OCI-LY1 (cell line): ENCODE results near the gene LRMDA.

Experiments
- H2AFZ ChIP-seq: fragments of 200-600 bp; sonication (generic), shearing (Covaris generic); 2 replicates; pipeline ENCODE4 v1.6.0; 2014; ENCODE audit warnings: antibody characterized with exemption, mild to moderate bottlenecking, low read length
- H3F3A ChIP-seq: fragments of 200-600 bp; sonication (generic), shearing (Covaris generic); 2 replicates; pipeline ENCODE4 v1.6.0; 2014; ENCODE audit warnings: mild to moderate bottlenecking, antibody characterized with exemption, low read length, moderate library complexity; ENCODE audit not compliant: insufficient read depth
- H3K27ac ChIP-seq: fragments of 200-600 bp; sonication (generic); 2 replicates; pipeline ENCODE4 v1.5.1; 2014; ENCODE audit warnings: low read length, mixed run types, mild to moderate bottlenecking, low read depth; ENCODE audit not compliant: poor library complexity, severe bottlenecking
- H3K27me3 ChIP-seq: fragments of 200-600 bp; sonication (generic); 2 replicates; pipeline ENCODE4 v1.6.0; 2014; ENCODE audit warnings: antibody characterized with exemption, mild to moderate bottlenecking, low read length, moderate library complexity; ENCODE audit not compliant: insufficient read depth
- H3K36me3 ChIP-seq: fragments of 200-600 bp; sonication (generic); 2 replicates; pipeline ENCODE4 v1.6.1; 2014; ENCODE audit warnings: mild to moderate bottlenecking, antibody characterized with exemption, low read length, moderate library complexity, mixed read lengths; ENCODE audit not compliant: insufficient read depth
- H3K4me1 ChIP-seq: fragments of 200-600 bp; sonication (generic); 2 replicates; pipeline ENCODE4 v1.5.1; 2014; ENCODE audit warnings: mild to moderate bottlenecking, low read length, moderate library complexity; ENCODE audit not compliant: insufficient read depth, severe bottlenecking
- H3K4me2 ChIP-seq: fragments of 200-600 bp; sonication (generic), shearing (Covaris generic); 2 replicates; pipeline ENCODE4 v1.6.1; 2014; ENCODE audit warnings: low read length
- H3K4me3 ChIP-seq: fragments of 200-600 bp; sonication (generic); 2 replicates; pipeline ENCODE4 v1.5.1; 2014; ENCODE audit warnings: low read length, low read depth, mild to moderate bottlenecking, mixed read lengths; ENCODE audit not compliant: poor library complexity, severe bottlenecking
- H3K79me2 ChIP-seq: fragments of 200-600 bp; shearing (Covaris generic); 2 replicates; pipeline ENCODE4 v1.6.1; 2016; ENCODE audit warnings: mixed run types, low read length, mixed read lengths; ENCODE audit not compliant: insufficient read depth
- H3K9ac ChIP-seq: fragments of 200-600 bp; sonication (generic), shearing (Covaris generic); 2 replicates; pipeline ENCODE4 v1.6.1; 2014; ENCODE audit warnings: mild to moderate bottlenecking, low read length, mixed read lengths
- H3K9me2 ChIP-seq: fragments of 200-600 bp; sonication (generic), shearing (Covaris generic); 2 replicates; pipeline ENCODE4 v1.6.1; 2014; ENCODE audit warnings: low read depth, mild to moderate bottlenecking, low read length, mixed read lengths
- H3K9me3 ChIP-seq: fragments of 200-600 bp; shearing (Covaris generic); 2 replicates; pipeline ENCODE4 v1.6.1; 2014; ENCODE audit warnings: low read length, mixed read lengths
- H4K20me1 ChIP-seq: fragments of 200-600 bp; sonication (generic), shearing (Covaris generic); 2 replicates; pipeline ENCODE4 v1.6.0; 2016; ENCODE audit warnings: mild to moderate bottlenecking, low read length; ENCODE audit not compliant: insufficient read depth
- EZH2 ChIP-seq: fragments of 200-600 bp; sonication (generic), shearing (Covaris generic); IDR thresholded peaks from 2 replicates; pipeline ENCODE4 v1.8.0; 2017; ENCODE audit warnings: borderline replicate concordance, mixed run types, mild to moderate bottlenecking, antibody characterized with exemption, low read length, moderate library complexity, mixed read lengths
- TF ChIP-seq, protein P1 (sequence below): fragments of 200-600 bp; sonication (generic), shearing (Covaris generic); IDR thresholded peaks from 2 replicates; pipeline ENCODE4 v1.5.1; 2017; ENCODE audit warnings: mild to moderate bottlenecking, antibody characterized with exemption, low read length, moderate library complexity, mixed read lengths

LRMDA gene

DNA sequence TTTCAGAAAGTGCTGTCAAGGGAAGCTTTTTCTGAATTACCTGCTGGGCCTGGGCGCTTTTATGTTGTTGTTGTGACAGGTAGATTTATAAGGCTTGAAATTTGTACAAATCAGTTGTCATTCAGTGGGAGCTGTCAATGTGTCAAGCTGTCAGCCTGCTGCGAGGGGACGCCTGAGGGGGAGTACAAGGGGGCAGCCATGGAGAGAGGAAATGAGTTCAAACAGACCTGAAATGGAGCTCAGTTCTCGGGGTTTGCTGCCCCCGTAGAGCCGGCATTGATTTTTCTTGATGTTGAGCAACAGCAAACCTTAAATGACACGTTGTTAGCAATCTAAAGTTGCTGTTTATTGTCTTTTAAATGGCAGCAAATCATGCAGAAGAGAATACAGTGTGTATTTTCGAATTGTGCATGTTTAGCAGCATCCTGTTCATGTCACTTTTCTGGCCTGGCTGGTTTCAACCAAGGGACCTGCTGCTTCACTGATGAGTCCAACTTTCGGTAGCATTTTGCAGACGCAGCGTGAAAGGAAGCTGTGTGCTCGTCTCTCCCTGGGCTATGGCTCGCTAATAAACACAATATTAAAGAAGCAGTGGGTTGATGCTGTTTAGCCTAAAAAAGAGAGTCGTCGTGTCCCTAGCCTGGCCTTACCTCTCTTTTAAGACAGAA lies 166.5 kb downstream of the LRMDA start:
- H3K27me3 ChIP-seq, result no peaks in the 10 kb centered on the region
- TF ChIP-seq, protein P1, sequence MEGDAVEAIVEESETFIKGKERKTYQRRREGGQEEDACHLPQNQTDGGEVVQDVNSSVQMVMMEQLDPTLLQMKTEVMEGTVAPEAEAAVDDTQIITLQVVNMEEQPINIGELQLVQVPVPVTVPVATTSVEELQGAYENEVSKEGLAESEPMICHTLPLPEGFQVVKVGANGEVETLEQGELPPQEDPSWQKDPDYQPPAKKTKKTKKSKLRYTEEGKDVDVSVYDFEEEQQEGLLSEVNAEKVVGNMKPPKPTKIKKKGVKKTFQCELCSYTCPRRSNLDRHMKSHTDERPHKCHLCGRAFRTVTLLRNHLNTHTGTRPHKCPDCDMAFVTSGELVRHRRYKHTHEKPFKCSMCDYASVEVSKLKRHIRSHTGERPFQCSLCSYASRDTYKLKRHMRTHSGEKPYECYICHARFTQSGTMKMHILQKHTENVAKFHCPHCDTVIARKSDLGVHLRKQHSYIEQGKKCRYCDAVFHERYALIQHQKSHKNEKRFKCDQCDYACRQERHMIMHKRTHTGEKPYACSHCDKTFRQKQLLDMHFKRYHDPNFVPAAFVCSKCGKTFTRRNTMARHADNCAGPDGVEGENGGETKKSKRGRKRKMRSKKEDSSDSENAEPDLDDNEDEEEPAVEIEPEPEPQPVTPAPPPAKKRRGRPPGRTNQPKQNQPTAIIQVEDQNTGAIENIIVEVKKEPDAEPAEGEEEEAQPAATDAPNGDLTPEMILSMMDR, result no peak
- no peak for TF ChIP-seq EZH2

DNA sequence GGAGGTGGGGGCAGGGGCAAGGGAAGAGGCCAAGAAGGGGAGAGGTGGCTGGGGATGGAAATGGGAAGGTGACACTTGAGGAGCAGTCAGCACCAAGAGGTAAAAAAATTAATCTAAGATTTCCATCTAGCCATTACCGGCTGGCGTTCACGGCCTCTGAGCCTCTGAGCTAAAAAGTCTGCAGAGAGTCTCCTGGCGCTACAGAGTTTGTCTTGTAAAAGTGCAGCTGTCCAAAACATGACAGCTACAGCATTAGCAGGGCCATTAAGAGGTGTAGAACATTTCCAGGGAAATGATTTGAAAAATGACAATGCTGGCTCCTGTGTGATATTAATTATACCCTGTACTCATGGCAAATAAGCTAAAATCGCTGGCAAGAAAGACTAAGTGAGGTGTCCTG lies 167.6 kb downstream of the LRMDA start:
- H3K9ac ChIP-seq, result no peak overlapping the region
- H3K4me2 ChIP-seq, result no peak overlapping the region
- no peaks in the 10 kb centered on the region for H3K9me3 ChIP-seq
- H2AFZ ChIP-seq, result no peak overlapping the region
- H3K4me1 ChIP-seq, result no peaks in the 10 kb centered on the region
- no peaks in the 10 kb centered on the region for H3K79me2 ChIP-seq
- no peak overlapping the region for H3K4me3 ChIP-seq
- TF ChIP-seq, protein P1, result no peak
- TF ChIP-seq EZH2, result no peak
- H3K36me3 ChIP-seq, result no peaks in the 10 kb centered on the region
- H3F3A ChIP-seq, result no peaks in the 10 kb centered on the region
- H3K9me2 ChIP-seq, result no peaks in the 10 kb centered on the region
- no peak overlapping the region for H3K27ac ChIP-seq
- no peaks in the 10 kb centered on the region for H4K20me1 ChIP-seq
- no peaks in the 10 kb centered on the region for H3K27me3 ChIP-seq

More for the DNA sequence above, 166.5 kb downstream of the LRMDA start:
- Histone ChIP-seq H3K36me3 (no peaks in the 10 kb centered on the region), H2AFZ (no peak overlapping the region), H3K4me3 (no peak overlapping the region), H4K20me1 (no peaks in the 10 kb centered on the region), H3K9ac (no peak overlapping the region), H3K4me2 (no peak overlapping the region), H3K27ac (no peak overlapping the region), H3F3A (no peaks in the 10 kb centered on the region), H3K79me2 (no peaks in the 10 kb centered on the region), H3K9me2 (no peaks in the 10 kb centered on the region), H3K4me1 (no peaks in the 10 kb centered on the region), H3K9me3 (no peaks in the 10 kb centered on the region)

DNA sequence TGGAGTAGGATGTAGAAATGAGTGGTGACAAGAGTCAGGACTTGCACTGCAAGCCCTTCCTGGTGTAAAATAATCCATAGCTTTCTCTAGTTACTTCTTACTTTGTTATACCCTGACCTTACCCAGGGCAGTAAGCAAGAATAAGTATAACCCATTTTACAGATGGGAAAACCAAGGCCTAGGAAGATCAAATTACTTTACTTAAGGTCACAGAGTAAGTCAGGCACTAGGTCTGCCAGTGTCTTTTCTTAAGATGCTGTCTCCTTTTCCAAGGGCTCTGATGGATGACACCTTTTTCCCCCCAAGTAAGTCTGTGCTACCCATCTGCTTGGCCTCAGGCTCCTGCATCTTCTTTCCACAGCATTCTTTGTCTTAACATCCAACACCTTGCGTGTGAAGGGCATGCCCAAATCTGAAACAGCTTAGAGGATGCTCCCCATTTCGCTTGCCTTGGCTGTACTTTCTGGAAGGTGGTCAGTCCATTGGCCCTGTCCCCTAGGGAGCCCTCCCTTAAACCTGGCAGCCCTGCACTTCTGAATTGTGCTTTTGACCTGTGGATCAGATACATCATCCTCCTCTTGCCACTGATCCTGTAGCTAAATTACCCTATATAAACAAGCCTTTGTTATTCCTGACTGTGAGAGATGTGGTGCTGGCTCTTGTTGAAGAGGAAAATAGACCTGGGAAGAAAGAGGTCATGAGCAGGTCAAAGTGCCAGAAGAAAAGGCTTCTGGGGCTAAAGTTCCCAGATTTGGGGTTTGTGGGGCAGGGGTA lies 168.6 kb downstream of the LRMDA start:
- H3K27ac ChIP-seq, result no peak overlapping the region
- no peaks in the 10 kb centered on the region for H3K9me2 ChIP-seq
- H3K9ac ChIP-seq, result no peak overlapping the region
- H3K4me3 ChIP-seq, result no peak overlapping the region
- H3F3A ChIP-seq, result no peaks in the 10 kb centered on the region
- H3K27me3 ChIP-seq, result no peaks in the 10 kb centered on the region
- no peaks in the 10 kb centered on the region for H3K79me2 ChIP-seq
- no peak overlapping the region for H2AFZ ChIP-seq
- no peaks in the 10 kb centered on the region for H3K4me1 ChIP-seq
- H3K9me3 ChIP-seq, result no peaks in the 10 kb centered on the region
- TF ChIP-seq, protein P1, result no peak
- TF ChIP-seq EZH2, result no peak
- H3K36me3 ChIP-seq, result no peaks in the 10 kb centered on the region
- no peaks in the 10 kb centered on the region for H4K20me1 ChIP-seq
- no peak overlapping the region for H3K4me2 ChIP-seq
